ENCODE results near the gene SPDYC.

The SPDYC gene

DNA sequence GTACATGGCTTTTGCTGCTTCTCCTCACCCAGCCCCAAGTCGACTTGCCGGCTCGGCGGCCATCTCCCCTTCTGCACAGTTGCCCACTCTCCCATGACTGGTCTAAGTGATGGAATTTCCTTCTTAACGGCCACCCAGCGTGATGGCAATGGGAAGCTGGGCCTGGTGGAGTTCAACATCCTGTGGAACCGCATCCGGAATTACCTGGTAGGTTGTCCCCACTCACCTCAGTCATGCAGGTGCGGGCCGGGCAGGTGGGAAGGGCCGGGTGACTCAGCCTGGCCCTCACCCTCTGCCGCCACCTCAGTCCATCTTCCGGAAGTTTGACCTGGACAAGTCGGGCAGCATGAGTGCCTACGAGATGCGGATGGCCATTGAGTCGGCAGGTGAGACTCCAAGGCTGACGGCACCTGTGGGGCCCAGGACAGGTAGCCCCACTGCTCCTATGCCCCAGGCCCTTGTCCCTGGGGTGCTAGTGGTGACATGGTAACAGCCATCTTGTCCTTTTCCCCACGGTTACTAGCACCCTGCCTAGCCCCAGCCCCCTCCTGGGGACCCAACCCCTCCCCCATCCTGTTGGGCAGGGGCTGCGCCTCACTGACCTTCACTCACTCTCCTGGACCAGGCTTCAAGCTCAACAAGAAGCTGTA is 39.8 kb downstream of the SPDYC start:
- H3K9ac ChIP-seq (ENCODE audit: low read length): no peak overlapping the region
- no peak overlapping the region for H2AFZ ChIP-seq (ENCODE audit: low read depth, low read length, severe bottlenecking)
- H3K79me2 ChIP-seq (ENCODE audit: insufficient read depth, low read length): no peaks in the 10 kb centered on the region
- no peak for TF ChIP-seq EZH2phosphoT487 (conservative IDR thresholded peaks at IDR 0.05; ENCODE audit: low read length)
- TF ChIP-seq, protein P1, sequence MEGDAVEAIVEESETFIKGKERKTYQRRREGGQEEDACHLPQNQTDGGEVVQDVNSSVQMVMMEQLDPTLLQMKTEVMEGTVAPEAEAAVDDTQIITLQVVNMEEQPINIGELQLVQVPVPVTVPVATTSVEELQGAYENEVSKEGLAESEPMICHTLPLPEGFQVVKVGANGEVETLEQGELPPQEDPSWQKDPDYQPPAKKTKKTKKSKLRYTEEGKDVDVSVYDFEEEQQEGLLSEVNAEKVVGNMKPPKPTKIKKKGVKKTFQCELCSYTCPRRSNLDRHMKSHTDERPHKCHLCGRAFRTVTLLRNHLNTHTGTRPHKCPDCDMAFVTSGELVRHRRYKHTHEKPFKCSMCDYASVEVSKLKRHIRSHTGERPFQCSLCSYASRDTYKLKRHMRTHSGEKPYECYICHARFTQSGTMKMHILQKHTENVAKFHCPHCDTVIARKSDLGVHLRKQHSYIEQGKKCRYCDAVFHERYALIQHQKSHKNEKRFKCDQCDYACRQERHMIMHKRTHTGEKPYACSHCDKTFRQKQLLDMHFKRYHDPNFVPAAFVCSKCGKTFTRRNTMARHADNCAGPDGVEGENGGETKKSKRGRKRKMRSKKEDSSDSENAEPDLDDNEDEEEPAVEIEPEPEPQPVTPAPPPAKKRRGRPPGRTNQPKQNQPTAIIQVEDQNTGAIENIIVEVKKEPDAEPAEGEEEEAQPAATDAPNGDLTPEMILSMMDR (IDR thresholded peaks at IDR 0.05; ENCODE audit: insufficient read depth, low read length, poor library complexity, severe bottlenecking): no peak
- no peak overlapping the region for H3K4me2 ChIP-seq (ENCODE audit: low read depth, low read length, poor library complexity, severe bottlenecking)
- H3K9me2 ChIP-seq (replicated peaks; ENCODE audit: insufficient read depth, low read length): no peaks in the 10 kb centered on the region
- no peak overlapping the region for H3K27ac ChIP-seq (ENCODE audit: low read depth, low read length)
- no peak overlapping the region for H3K4me3 ChIP-seq (ENCODE audit: insufficient read depth, low read length, poor library complexity, severe bottlenecking)
- no peaks in the 10 kb centered on the region for H3K27me3 ChIP-seq (ENCODE audit: low read length)
- no peaks in the 10 kb centered on the region for H3K9me3 ChIP-seq (ENCODE audit: insufficient read depth, low read length)
- H3F3A ChIP-seq (ENCODE audit: insufficient read depth): no peaks in the 10 kb centered on the region
- H3K36me3 ChIP-seq (ENCODE audit: low read length): no peaks in the 10 kb centered on the region
- H4K20me1 ChIP-seq (ENCODE audit: low read depth, low read length): no peaks in the 10 kb centered on the region

DNA sequence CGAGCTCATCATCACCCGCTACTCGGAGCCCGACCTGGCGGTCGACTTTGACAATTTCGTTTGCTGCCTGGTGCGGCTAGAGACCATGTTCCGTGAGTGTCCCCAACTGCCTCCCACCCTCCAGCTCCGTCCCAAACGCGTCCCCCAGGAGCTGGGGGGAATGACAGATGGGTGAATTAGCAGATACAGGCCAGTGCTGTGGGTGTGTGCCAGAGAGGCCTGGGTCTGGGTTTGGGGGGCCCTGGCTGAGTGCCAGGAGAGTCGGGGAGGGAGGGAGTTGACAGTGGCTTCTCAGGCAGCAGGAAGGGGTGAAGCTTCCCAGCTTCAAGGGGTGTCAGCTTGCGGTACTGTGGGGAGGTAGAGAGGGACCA is 40.3 kb downstream of the SPDYC start:
- H3K4me3 ChIP-seq (ENCODE audit: insufficient read depth, low read length, poor library complexity, severe bottlenecking): no peak overlapping the region
- H3K36me3 ChIP-seq (ENCODE audit: low read length): no peaks in the 10 kb centered on the region
- H3K27ac ChIP-seq (ENCODE audit: low read depth, low read length): no peak overlapping the region
- no peaks in the 10 kb centered on the region for H3K79me2 ChIP-seq (ENCODE audit: insufficient read depth, low read length)
- H3K4me2 ChIP-seq (ENCODE audit: low read depth, low read length, poor library complexity, severe bottlenecking): no peak overlapping the region
- H3K9ac ChIP-seq (ENCODE audit: low read length): no peak overlapping the region
- H4K20me1 ChIP-seq (ENCODE audit: low read depth, low read length): no peaks in the 10 kb centered on the region
- TF ChIP-seq, protein P1 (IDR thresholded peaks at IDR 0.05; ENCODE audit: insufficient read depth, low read length, poor library complexity, severe bottlenecking): no peak
- no peak for TF ChIP-seq EZH2phosphoT487 (conservative IDR thresholded peaks at IDR 0.05; ENCODE audit: low read length)
- H2AFZ ChIP-seq (ENCODE audit: low read depth, low read length, severe bottlenecking): no peak overlapping the region
- H3K9me2 ChIP-seq (replicated peaks; ENCODE audit: insufficient read depth, low read length): no peaks in the 10 kb centered on the region
- H3F3A ChIP-seq (ENCODE audit: insufficient read depth): no peaks in the 10 kb centered on the region
- H3K9me3 ChIP-seq (ENCODE audit: insufficient read depth, low read length): no peaks in the 10 kb centered on the region
- no peaks in the 10 kb centered on the region for H3K27me3 ChIP-seq (ENCODE audit: low read length)

DNA sequence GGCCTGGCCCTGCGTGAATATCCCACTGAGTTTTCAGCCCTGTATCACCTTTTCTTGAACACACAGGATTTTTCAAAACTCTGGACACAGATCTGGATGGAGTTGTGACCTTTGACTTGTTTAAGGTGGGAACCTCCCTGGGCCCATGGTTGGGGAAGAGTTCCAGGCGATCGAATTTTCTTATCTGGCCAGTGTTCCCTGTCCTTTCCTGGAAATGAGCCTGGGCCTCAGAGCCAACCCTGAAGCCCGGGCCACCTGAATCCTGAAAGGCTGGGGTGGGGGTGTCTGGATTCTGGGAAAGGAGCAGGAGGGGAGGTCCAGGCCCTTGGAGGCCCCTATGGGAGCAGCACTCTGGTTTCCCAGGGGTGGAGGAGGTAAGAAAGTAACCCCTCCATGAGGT is 40.7 kb downstream of the SPDYC start:
- Histone ChIP-seq H3K4me3 (ENCODE audit: insufficient read depth, low read length, poor library complexity, severe bottlenecking) (no peak overlapping the region), H2AFZ (ENCODE audit: low read depth, low read length, severe bottlenecking) (no peak overlapping the region), H3K9ac (ENCODE audit: low read length) (no peak overlapping the region), H3K9me3 (ENCODE audit: insufficient read depth, low read length) (no peaks in the 10 kb centered on the region), H3F3A (ENCODE audit: insufficient read depth) (no peaks in the 10 kb centered on the region), H4K20me1 (ENCODE audit: low read depth, low read length) (no peaks in the 10 kb centered on the region), H3K4me2 (ENCODE audit: low read depth, low read length, poor library complexity, severe bottlenecking) (no peak overlapping the region), H3K79me2 (ENCODE audit: insufficient read depth, low read length) (no peaks in the 10 kb centered on the region), H3K36me3 (ENCODE audit: low read length) (no peaks in the 10 kb centered on the region), H3K9me2 (replicated peaks; ENCODE audit: insufficient read depth, low read length) (no peaks in the 10 kb centered on the region), H3K27me3 (ENCODE audit: low read length) (no peaks in the 10 kb centered on the region), H3K27ac (ENCODE audit: low read depth, low read length) (no peak overlapping the region)
- TF ChIP-seq, protein P1 (IDR thresholded peaks at IDR 0.05; ENCODE audit: insufficient read depth, low read length, poor library complexity, severe bottlenecking): no peak
- TF ChIP-seq EZH2phosphoT487 (conservative IDR thresholded peaks at IDR 0.05; ENCODE audit: low read length): no peak
